GM13976 (cell line): ENCODE results near the gene RBM25.

ENCODE experiments used
- DNase-seq: peaks from one replicate; pipeline ENCODE4 v3.0.0; 2012; ENCODE audit warnings: low spot score
- CTCF ChIP-seq: IDR thresholded peaks from 2 replicates; pipeline ENCODE4 v1.5.1; 2012; ENCODE audit warnings: borderline replicate concordance, mild to moderate bottlenecking; ENCODE audit not compliant: insufficient read depth; ENCODE audit errors: extremely low read depth, missing control alignments, control extremely low read depth
- in situ Hi-C: fragments of 300-500 bp; cut with MboI; formaldehyde crosslinking; loops from one replicate; pipeline ENCODE4 v1.12.0; 2022; ENCODE audit warnings: low sequenced_read_pairs, mixed read lengths, inconsistent platforms; ENCODE audit not compliant: unreplicated experiment

RBM25 gene

GRCh38 chr14:73102806-73103497, 44.6 kb downstream of the RBM25 start:
- no peak for DNase-seq
- in situ Hi-C loops: no loop called here
- no peak for TF ChIP-seq CTCF

- DNase-seq: no peak
- no peak for TF ChIP-seq CTCF
- in situ Hi-C loops: no loop called here
These were observed 46.7 kb downstream of the RBM25 start for GRCh38 chr14:73105050-73105449.

GRCh38 chr14:73105727-73106126, 47.4 kb downstream of the RBM25 start:
- in situ Hi-C loops: no loop called here
- no peak for TF ChIP-seq CTCF

GRCh38 chr14:73116079-73116665, 57.8 kb downstream of the RBM25 start:
- DNase-seq: no peak
- in situ Hi-C loops: no loop called here
- no peak for TF ChIP-seq CTCF

More at GRCh38 chr14:73105727-73106126, 47.4 kb downstream of the RBM25 start:
- no peak for DNase-seq

- no peak for DNase-seq
- in situ Hi-C loops: no loop called here
- TF ChIP-seq CTCF: no peak
These were observed 66.0 kb downstream of the RBM25 start for GRCh38 chr14:73124180-73124894.

- TF ChIP-seq CTCF: no peak
- no peak for DNase-seq
These were observed 66.8 kb downstream of the RBM25 start for GRCh38 chr14:73125169-73125588.

More at GRCh38 chr14:73125169-73125588, 66.8 kb downstream of the RBM25 start:
- in situ Hi-C loops: no loop called here
